WTC11 (cell line): ENCODE results near the gene ASB2. TPM values are rescaled to one million over a fixed set of nuclear protein-coding genes. Genes with fewer than 3 reads are reported as not detected.

Source experiments
- ATAC-seq: fragments of 200-7000 bp; cut with Tn5 transposase; 2 replicates; pipeline ENCODE4 v1.10.0; 2021; ENCODE audit warnings: mild to moderate bottlenecking, moderate library complexity
- CTCF ChIA-PET: fragments of 300-600 bp; sonication (Branson Sonifier 250); formaldehyde crosslinking; loops from one replicate; lab custom pipeline; 2021; ENCODE audit warnings: antibody characterized with exemption; lab: Charles Lee
- POLR2A ChIA-PET: fragments of 350-600 bp; sonication (Branson Sonifier 250); formaldehyde crosslinking; loops from one replicate; lab custom pipeline; 2021; ENCODE audit warnings: antibody characterized with exemption; lab: Charles Lee
- DNase-seq: peaks from one replicate; pipeline ENCODE4 v3.0.0; 2021; ENCODE audit warnings: low spot score
- H3K27ac Mint-ChIP-seq: 2 replicates; pipeline ENCODE4 v1.8.0; 2021; ENCODE audit warnings: mixed read lengths
- H3K27me3 Mint-ChIP-seq: 2 replicates; pipeline ENCODE4 v1.8.0; 2021; ENCODE audit warnings: low read depth, mild to moderate bottlenecking, moderate library complexity, mixed read lengths
- H3K36me3 Mint-ChIP-seq: 2 replicates; pipeline ENCODE4 v1.8.0; 2021; ENCODE audit warnings: mixed read lengths
- H3K4me1 Mint-ChIP-seq: 2 replicates; pipeline ENCODE4 v1.8.0; 2022; ENCODE audit warnings: mixed read lengths
- H3K4me3 Mint-ChIP-seq: 2 replicates; pipeline ENCODE4 v1.8.0; 2021; ENCODE audit warnings: mild to moderate bottlenecking, moderate library complexity, mixed read lengths
- H3K9me3 Mint-ChIP-seq: 2 replicates; pipeline ENCODE4 v1.8.0; 2021; ENCODE audit warnings: mixed read lengths
- CREB1 ChIP-seq: sonication (generic); formaldehyde crosslinking; IDR thresholded peaks from 2 replicates; pipeline ENCODE4 v1.8.0; 2023; ENCODE audit warnings: mild to moderate bottlenecking, missing genetic modification reagents
- CREM ChIP-seq: sonication (generic); formaldehyde crosslinking; IDR thresholded peaks from 2 replicates; pipeline ENCODE4 v1.8.1; 2022; ENCODE audit warnings: mild to moderate bottlenecking, missing genetic modification reagents, moderate library complexity
- FOXK1 ChIP-seq: sonication (generic); formaldehyde crosslinking; IDR thresholded peaks from 2 replicates; pipeline ENCODE4 v1.8.0; 2022; ENCODE audit warnings: mild to moderate bottlenecking, moderate library complexity, missing genetic modification reagents
- FOXP1 ChIP-seq: sonication (generic); formaldehyde crosslinking; IDR thresholded peaks from 2 replicates; pipeline ENCODE4 v1.8.0; 2022; ENCODE audit warnings: missing genetic modification reagents, mild to moderate bottlenecking, moderate library complexity, borderline replicate concordance
- GTF2I ChIP-seq: fragments of 250-450 bp; sonication (Bioruptor Pico); conservative IDR thresholded peaks from 2 replicates; pipeline ENCODE4 v1.4.0; 2021; ENCODE audit warnings: mild to moderate bottlenecking
- HMGA2 ChIP-seq: fragments of 250-450 bp; sonication (Bioruptor Pico); IDR thresholded peaks from 2 replicates; pipeline ENCODE4 v1.4.0; 2021; ENCODE audit warnings: mild to moderate bottlenecking, moderate library complexity
- KAT7 ChIP-seq: sonication (generic); formaldehyde crosslinking; IDR thresholded peaks from 2 replicates; pipeline ENCODE4 v1.8.1; 2023; ENCODE audit warnings: missing genetic modification reagents, mild to moderate bottlenecking, borderline replicate concordance
- NR1H2 ChIP-seq: sonication (generic); formaldehyde crosslinking; IDR thresholded peaks from 2 replicates; pipeline ENCODE4 v1.9.0; 2021; ENCODE audit warnings: mild to moderate bottlenecking, moderate library complexity, missing genetic modification reagents
- OVOL2 ChIP-seq: fragments of 250-450 bp; sonication (Bioruptor Pico); IDR thresholded peaks from 2 replicates; pipeline ENCODE4 v1.9.0; 2021; ENCODE audit warnings: mild to moderate bottlenecking, borderline replicate concordance
- PRRX2 ChIP-seq: fragments of 250-450 bp; sonication (Bioruptor Pico); IDR thresholded peaks from 2 replicates; pipeline ENCODE4 v1.8.0; 2021; ENCODE audit warnings: mild to moderate bottlenecking
- RORB ChIP-seq: fragments of 250-450 bp; sonication (Bioruptor Pico); IDR thresholded peaks from 2 replicates; pipeline ENCODE4 v1.9.0; 2021; ENCODE audit warnings: mild to moderate bottlenecking
- SP1 ChIP-seq: sonication (generic); formaldehyde crosslinking; conservative IDR thresholded peaks from 2 replicates; pipeline ENCODE4 v1.8.1; 2022; ENCODE audit warnings: missing genetic modification reagents
- TEAD1 ChIP-seq: sonication (generic); formaldehyde crosslinking; IDR thresholded peaks from 2 replicates; pipeline ENCODE4 v1.8.0; 2022; ENCODE audit warnings: mild to moderate bottlenecking, missing genetic modification reagents
- TP53 ChIP-seq: sonication (generic); formaldehyde crosslinking; IDR thresholded peaks from 2 replicates; pipeline ENCODE4 v1.8.1; 2023; ENCODE audit warnings: mild to moderate bottlenecking, missing genetic modification reagents
- ZNF219 ChIP-seq: sonication (generic); formaldehyde crosslinking; IDR thresholded peaks from 2 replicates; pipeline ENCODE4 v1.8.0; 2023; ENCODE audit warnings: missing genetic modification reagents, mild to moderate bottlenecking, borderline replicate concordance
- ZNF671 ChIP-seq: fragments of 250-450 bp; sonication (Bioruptor Pico); IDR thresholded peaks from 2 replicates; pipeline ENCODE4 v1.8.0; 2021; ENCODE audit warnings: mild to moderate bottlenecking
- total RNA-seq: library from RNA; stranded (reverse); gene quantifications from 3 replicates; pipeline ENCODE4 v1.2.3, GENCODE V29; 2021
- TF ChIP-seq, protein P1 (sequence below): sonication (generic); formaldehyde crosslinking; IDR thresholded peaks from 2 replicates; pipeline ENCODE4 v1.8.1; 2023; ENCODE audit warnings: mild to moderate bottlenecking, missing genetic modification reagents
- TF ChIP-seq, protein P2 (sequence below): sonication (generic); formaldehyde crosslinking; IDR thresholded peaks from 2 replicates; pipeline ENCODE4 v1.8.1; 2023; ENCODE audit warnings: mild to moderate bottlenecking, missing genetic modification reagents, moderate library complexity
- TF ChIP-seq, protein P3 (sequence below): sonication (generic); formaldehyde crosslinking; IDR thresholded peaks from 2 replicates; pipeline ENCODE4 v1.8.0; 2022; ENCODE audit warnings: mild to moderate bottlenecking, missing genetic modification reagents
- TF ChIP-seq, protein P4 (sequence below): sonication (generic); formaldehyde crosslinking; IDR thresholded peaks from 2 replicates; pipeline ENCODE4 v1.8.0; 2023; ENCODE audit warnings: mild to moderate bottlenecking, missing genetic modification reagents
- TF ChIP-seq, protein P5 (sequence below): sonication (generic); formaldehyde crosslinking; IDR thresholded peaks from 2 replicates; pipeline ENCODE4 v1.8.1; 2022; ENCODE audit warnings: low read depth, missing genetic modification reagents, borderline replicate concordance
- TF ChIP-seq, protein P6 (sequence below): sonication (generic); formaldehyde crosslinking; IDR thresholded peaks from 2 replicates; pipeline ENCODE4 v1.8.0; 2022; ENCODE audit warnings: missing genetic modification reagents

ASB2 gene
- total RNA-seq, 1 experiment from 2014 or later = 0.37 TPM

DNA sequence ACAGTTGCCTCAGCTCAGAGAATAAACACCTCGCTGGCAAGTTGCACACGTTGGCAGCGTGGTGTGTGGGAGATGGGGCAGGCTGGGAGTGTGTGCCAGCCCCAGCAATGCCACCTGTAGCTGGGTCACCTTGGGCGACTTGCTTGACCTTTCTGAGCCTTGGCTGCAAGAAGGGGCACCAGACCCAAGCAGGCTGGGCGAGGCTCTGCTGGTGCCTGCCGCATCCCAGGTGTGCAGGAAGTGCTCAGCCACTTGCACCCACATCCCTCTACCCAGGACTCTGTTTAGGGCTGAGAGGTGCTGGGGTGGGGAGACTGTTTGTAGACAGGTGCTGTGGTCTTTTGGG lies 48.6 kb downstream of the ASB2 start:
- TF ChIP-seq SP1 (CRISPR knock-in tag) = no peak
- TF ChIP-seq, protein P1, sequence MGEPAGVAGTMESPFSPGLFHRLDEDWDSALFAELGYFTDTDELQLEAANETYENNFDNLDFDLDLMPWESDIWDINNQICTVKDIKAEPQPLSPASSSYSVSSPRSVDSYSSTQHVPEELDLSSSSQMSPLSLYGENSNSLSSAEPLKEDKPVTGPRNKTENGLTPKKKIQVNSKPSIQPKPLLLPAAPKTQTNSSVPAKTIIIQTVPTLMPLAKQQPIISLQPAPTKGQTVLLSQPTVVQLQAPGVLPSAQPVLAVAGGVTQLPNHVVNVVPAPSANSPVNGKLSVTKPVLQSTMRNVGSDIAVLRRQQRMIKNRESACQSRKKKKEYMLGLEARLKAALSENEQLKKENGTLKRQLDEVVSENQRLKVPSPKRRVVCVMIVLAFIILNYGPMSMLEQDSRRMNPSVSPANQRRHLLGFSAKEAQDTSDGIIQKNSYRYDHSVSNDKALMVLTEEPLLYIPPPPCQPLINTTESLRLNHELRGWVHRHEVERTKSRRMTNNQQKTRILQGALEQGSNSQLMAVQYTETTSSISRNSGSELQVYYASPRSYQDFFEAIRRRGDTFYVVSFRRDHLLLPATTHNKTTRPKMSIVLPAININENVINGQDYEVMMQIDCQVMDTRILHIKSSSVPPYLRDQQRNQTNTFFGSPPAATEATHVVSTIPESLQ (CRISPR knock-in tag) = no peak
- TF ChIP-seq PRRX2 = no peak
- Mint-ChIP-seq H3K27ac (no peak overlapping the region), H3K4me1 (peaks cover 6% of the 10 kb centered on the region; the same call in 1 of the 2 replicates), H3K27me3 (no peaks in the 10 kb centered on the region), H3K4me3 (no peak overlapping the region), H3K36me3 (no peaks in the 10 kb centered on the region), H3K9me3 (no peaks in the 10 kb centered on the region)
- POLR2A ChIA-PET = no interaction called here
- no peak for ATAC-seq
- DNase-seq = no peak
- CTCF ChIA-PET = interaction anchor here (0.8 to 3.9 kb wide), 6 partner anchors 8 to 202 kb away, joined by 3 to 37 read pairs (median 4); partner anchors contain the start of gene IFI27L2

DNA sequence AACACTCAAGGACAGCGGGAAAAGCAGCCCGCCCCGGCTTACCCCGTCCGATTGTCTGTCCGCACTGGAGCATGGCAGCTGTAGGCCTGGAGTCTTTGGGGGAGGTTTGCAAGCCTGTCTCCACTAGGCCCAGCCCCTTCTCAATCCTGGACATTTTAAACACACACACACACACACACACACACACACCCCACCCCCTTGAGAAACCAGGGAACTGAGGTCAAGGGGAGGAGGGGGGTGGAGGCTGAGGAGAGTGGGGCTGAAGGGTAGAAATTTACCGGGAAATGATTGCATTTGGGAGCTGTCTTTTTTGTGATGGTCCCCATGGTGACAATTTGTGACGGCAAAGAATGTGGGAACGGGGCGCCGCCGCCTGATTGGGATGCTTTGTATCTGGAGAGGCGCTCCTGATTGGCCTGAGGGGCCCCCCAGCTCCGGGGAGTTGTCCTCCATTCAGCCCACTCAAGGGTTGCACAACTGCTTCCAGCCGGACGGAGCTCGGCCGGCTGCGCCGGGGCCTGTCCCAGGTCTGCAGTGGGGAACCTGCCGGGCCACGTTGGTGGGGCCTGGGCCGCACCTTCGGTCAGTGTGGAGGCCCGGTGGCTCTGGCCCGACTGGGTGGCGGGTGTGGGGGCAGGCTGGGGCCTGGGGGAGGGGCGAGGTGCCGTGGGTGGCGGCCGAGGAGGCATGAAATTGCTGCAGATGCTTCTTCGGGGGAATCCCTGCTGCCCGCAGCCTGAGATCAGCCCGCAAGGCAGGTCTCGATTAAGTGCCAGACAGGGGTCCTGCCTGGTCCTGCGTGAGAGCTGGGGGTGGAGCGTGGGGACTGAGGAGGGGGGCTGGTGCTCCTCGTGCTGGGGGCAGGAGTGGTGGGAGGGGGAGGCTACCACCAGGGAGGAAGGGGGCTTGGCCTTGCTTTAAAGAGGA lies 49.2 kb downstream of the ASB2 start, which contains the start of gene FAM181A:
FAM181A (plus strand) TSS at position 472 of the 927 bp plus-strand sequence. CDS start 942 bp downstream, outside the sequence.
- POLR2A ChIA-PET = no interaction called here
- Mint-ChIP-seq H3K4me1 (peaks cover 6% of the 10 kb centered on the region; the same call in 1 of the 2 replicates), H3K4me3 (no peak within 1 kb of the TSS), H3K9me3 (no peaks in the 10 kb centered on the region), H3K27me3 (no peaks in the 10 kb centered on the region), H3K36me3 (no peaks in the 10 kb centered on the region), H3K27ac (no peak within 1 kb of the TSS)
- no peak for DNase-seq
- no peak for ATAC-seq
- CTCF ChIA-PET = interaction anchor here (0.9 to 3.9 kb wide), 4 partner anchors 7 to 202 kb away, joined by 3 to 37 read pairs (median 8); partner anchors contain the start of gene IFI27L2
- TF ChIP-seq CREB1 (no peak), KAT7 (CRISPR knock-in tag) (no peak), RORB (no peak), PRRX2 (no peak), NR1H2 (no peak), FOXP1 (no peak), ZNF219 (no peak), TP53 (CRISPR knock-in tag) (no peak), GTF2I (no peak), FOXK1 (CRISPR knock-in tag) (no peak), CREM (CRISPR knock-in tag) (no peak), OVOL2 (CRISPR knock-in tag) (no peak), HMGA2 (CRISPR knock-in tag) (no peak), TEAD1 (CRISPR knock-in tag) (no peak), ZNF671 (CRISPR knock-in tag) (no peak)
- TF ChIP-seq, protein P2, sequence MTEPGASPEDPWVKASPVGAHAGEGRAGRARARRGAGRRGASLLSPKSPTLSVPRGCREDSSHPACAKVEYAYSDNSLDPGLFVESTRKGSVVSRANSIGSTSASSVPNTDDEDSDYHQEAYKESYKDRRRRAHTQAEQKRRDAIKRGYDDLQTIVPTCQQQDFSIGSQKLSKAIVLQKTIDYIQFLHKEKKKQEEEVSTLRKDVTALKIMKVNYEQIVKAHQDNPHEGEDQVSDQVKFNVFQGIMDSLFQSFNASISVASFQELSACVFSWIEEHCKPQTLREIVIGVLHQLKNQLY (CRISPR knock-in tag) = no peak
- TF ChIP-seq, protein P3, sequence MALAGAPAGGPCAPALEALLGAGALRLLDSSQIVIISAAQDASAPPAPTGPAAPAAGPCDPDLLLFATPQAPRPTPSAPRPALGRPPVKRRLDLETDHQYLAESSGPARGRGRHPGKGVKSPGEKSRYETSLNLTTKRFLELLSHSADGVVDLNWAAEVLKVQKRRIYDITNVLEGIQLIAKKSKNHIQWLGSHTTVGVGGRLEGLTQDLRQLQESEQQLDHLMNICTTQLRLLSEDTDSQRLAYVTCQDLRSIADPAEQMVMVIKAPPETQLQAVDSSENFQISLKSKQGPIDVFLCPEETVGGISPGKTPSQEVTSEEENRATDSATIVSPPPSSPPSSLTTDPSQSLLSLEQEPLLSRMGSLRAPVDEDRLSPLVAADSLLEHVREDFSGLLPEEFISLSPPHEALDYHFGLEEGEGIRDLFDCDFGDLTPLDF (CRISPR knock-in tag) = no peak
- TF ChIP-seq, protein P4, sequence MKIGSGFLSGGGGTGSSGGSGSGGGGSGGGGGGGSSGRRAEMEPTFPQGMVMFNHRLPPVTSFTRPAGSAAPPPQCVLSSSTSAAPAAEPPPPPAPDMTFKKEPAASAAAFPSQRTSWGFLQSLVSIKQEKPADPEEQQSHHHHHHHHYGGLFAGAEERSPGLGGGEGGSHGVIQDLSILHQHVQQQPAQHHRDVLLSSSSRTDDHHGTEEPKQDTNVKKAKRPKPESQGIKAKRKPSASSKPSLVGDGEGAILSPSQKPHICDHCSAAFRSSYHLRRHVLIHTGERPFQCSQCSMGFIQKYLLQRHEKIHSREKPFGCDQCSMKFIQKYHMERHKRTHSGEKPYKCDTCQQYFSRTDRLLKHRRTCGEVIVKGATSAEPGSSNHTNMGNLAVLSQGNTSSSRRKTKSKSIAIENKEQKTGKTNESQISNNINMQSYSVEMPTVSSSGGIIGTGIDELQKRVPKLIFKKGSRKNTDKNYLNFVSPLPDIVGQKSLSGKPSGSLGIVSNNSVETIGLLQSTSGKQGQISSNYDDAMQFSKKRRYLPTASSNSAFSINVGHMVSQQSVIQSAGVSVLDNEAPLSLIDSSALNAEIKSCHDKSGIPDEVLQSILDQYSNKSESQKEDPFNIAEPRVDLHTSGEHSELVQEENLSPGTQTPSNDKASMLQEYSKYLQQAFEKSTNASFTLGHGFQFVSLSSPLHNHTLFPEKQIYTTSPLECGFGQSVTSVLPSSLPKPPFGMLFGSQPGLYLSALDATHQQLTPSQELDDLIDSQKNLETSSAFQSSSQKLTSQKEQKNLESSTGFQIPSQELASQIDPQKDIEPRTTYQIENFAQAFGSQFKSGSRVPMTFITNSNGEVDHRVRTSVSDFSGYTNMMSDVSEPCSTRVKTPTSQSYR (CRISPR knock-in tag) = no peak
- TF ChIP-seq, protein P5, sequence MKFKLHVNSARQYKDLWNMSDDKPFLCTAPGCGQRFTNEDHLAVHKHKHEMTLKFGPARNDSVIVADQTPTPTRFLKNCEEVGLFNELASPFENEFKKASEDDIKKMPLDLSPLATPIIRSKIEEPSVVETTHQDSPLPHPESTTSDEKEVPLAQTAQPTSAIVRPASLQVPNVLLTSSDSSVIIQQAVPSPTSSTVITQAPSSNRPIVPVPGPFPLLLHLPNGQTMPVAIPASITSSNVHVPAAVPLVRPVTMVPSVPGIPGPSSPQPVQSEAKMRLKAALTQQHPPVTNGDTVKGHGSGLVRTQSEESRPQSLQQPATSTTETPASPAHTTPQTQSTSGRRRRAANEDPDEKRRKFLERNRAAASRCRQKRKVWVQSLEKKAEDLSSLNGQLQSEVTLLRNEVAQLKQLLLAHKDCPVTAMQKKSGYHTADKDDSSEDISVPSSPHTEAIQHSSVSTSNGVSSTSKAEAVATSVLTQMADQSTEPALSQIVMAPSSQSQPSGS (CRISPR knock-in tag) = no peak
- TF ChIP-seq, protein P6, sequence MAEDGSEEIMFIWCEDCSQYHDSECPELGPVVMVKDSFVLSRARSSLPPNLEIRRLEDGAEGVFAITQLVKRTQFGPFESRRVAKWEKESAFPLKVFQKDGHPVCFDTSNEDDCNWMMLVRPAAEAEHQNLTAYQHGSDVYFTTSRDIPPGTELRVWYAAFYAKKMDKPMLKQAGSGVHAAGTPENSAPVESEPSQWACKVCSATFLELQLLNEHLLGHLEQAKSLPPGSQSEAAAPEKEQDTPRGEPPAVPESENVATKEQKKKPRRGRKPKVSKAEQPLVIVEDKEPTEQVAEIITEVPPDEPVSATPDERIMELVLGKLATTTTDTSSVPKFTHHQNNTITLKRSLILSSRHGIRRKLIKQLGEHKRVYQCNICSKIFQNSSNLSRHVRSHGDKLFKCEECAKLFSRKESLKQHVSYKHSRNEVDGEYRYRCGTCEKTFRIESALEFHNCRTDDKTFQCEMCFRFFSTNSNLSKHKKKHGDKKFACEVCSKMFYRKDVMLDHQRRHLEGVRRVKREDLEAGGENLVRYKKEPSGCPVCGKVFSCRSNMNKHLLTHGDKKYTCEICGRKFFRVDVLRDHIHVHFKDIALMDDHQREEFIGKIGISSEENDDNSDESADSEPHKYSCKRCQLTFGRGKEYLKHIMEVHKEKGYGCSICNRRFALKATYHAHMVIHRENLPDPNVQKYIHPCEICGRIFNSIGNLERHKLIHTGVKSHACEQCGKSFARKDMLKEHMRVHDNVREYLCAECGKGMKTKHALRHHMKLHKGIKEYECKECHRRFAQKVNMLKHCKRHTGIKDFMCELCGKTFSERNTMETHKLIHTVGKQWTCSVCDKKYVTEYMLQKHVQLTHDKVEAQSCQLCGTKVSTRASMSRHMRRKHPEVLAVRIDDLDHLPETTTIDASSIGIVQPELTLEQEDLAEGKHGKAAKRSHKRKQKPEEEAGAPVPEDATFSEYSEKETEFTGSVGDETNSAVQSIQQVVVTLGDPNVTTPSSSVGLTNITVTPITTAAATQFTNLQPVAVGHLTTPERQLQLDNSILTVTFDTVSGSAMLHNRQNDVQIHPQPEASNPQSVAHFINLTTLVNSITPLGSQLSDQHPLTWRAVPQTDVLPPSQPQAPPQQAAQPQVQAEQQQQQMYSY (CRISPR knock-in tag) = no peak
